HepG2 (cell line): Measurements from ENCODE around the gene PFKP. TPM values are rescaled to one million over a fixed set of nuclear protein-coding genes. Genes with fewer than 3 reads are reported as not detected.

ENCODE experiments used
- ATAD3A ChIP-seq: sonication (generic); formaldehyde crosslinking; IDR thresholded peaks from 2 replicates; pipeline ENCODE4 v1.4.0; 2020; ENCODE audit warnings: missing genetic modification reagents
- CHCHD3 ChIP-seq: sonication (generic); formaldehyde crosslinking; IDR thresholded peaks from 2 replicates; pipeline ENCODE4 v1.8.0; 2022; ENCODE audit warnings: mild to moderate bottlenecking, missing genetic modification reagents, moderate library complexity
- DNMT3B ChIP-seq: conservative IDR thresholded peaks from 2 replicates; pipeline ENCODE4 v1.6.1; 2016; ENCODE audit warnings: missing biosample characterization, control low read depth
- FOSL2 ChIP-seq: sonication (generic); formaldehyde crosslinking; IDR thresholded peaks from 2 replicates; pipeline ENCODE4 v1.4.0; 2020; ENCODE audit warnings: missing genetic modification reagents
- GATA4 ChIP-seq: sonication (generic); IDR thresholded peaks from 2 replicates; pipeline ENCODE4 v1.6.1; 2016; ENCODE audit warnings: antibody characterized with exemption, low read depth, borderline replicate concordance
- HMG20B ChIP-seq: conservative IDR thresholded peaks from 2 replicates; pipeline ENCODE4 v1.6.1; 2016; ENCODE audit warnings: missing genetic modification reagents, missing compliant biosample characterization
- KDM3A ChIP-seq: IDR thresholded peaks from 2 replicates; pipeline ENCODE4 v1.6.1; 2018; ENCODE audit warnings: low read depth, missing compliant biosample characterization
- LRRFIP1 ChIP-seq: sonication (generic); formaldehyde crosslinking; conservative IDR thresholded peaks from 2 replicates; pipeline ENCODE4 v1.4.0; 2020; ENCODE audit warnings: missing genetic modification reagents
- MEIS1 ChIP-seq: sonication (generic); formaldehyde crosslinking; IDR thresholded peaks from 2 replicates; pipeline ENCODE4 v1.9.0; 2021; ENCODE audit warnings: mild to moderate bottlenecking, missing genetic modification reagents, moderate library complexity, borderline replicate concordance
- RERE ChIP-seq: IDR thresholded peaks from 2 replicates; pipeline ENCODE4 v1.6.1; 2016; ENCODE audit warnings: low read depth, missing genetic modification reagents, missing compliant biosample characterization
- ZNF235 ChIP-seq: sonication (generic); formaldehyde crosslinking; IDR thresholded peaks from 2 replicates; pipeline ENCODE4 v1.8.1; 2023; ENCODE audit warnings: mild to moderate bottlenecking, missing genetic modification reagents, borderline replicate concordance
- ZNF260 ChIP-seq: sonication (generic); formaldehyde crosslinking; IDR thresholded peaks from 2 replicates; pipeline ENCODE4 v1.4.0; 2020; ENCODE audit warnings: missing genetic modification reagents, low read depth, mild to moderate bottlenecking, borderline replicate concordance
- ZNF629 ChIP-seq: sonication (generic); formaldehyde crosslinking; conservative IDR thresholded peaks from 2 replicates; pipeline ENCODE4 v1.5.0; 2020; ENCODE audit warnings: missing genetic modification reagents
- ZNF737 ChIP-seq: sonication (generic); formaldehyde crosslinking; IDR thresholded peaks from 2 replicates; pipeline ENCODE4 v1.5.0; 2020; ENCODE audit warnings: missing genetic modification reagents, mild to moderate bottlenecking, borderline replicate concordance
- polyA plus RNA-seq, 8 experiments: library from polyadenylated mRNA; depleted of rRNA in 3 of 8; stranded (reverse) in 7 of 8; unstranded in 1 of 8; fragments of >200 nt; fragmentation: Illumina TruSeq in 4 of 8; extraction: Trizol in 4 of 8; gene quantifications; 2 replicates each; pipeline versions ENCODE4 v1.2.1 to v1.2.3, GENCODE V29; 2011 to 2016; ENCODE audit warnings: low read depth in 4 of 8, missing spikeins in 1 of 8, mixed read lengths in 1 of 8; ENCODE audit not compliant: insufficient read depth in 1 of 8
- total RNA-seq, 5 experiments: library from RNA; depleted of rRNA; stranded (reverse); fragments of >200 nt; fragmentation: Illumina TruSeq; extraction: Trizol; gene quantifications; 2 replicates each; pipeline ENCODE4 v1.2.3, GENCODE V29; 2016; ENCODE audit warnings: low read depth in 1 of 5
- TF ChIP-seq, protein P1 (sequence below): sonication (generic); formaldehyde crosslinking; IDR thresholded peaks from 2 replicates; pipeline ENCODE4 v1.8.0; 2022; ENCODE audit warnings: mild to moderate bottlenecking, missing genetic modification reagents, borderline replicate concordance
- TF ChIP-seq, protein P2 (sequence below): sonication (generic); formaldehyde crosslinking; IDR thresholded peaks from 2 replicates; pipeline ENCODE4 v1.5.0; 2020; ENCODE audit warnings: mild to moderate bottlenecking, missing genetic modification reagents, moderate library complexity
- TF ChIP-seq, protein P3 (sequence below): IDR thresholded peaks from 2 replicates; pipeline ENCODE4 v1.6.1; 2016; ENCODE audit warnings: low read depth, borderline replicate concordance

The PFKP gene
- total and polyA plus RNA-seq, 2 of the 13 experiments (the other 11 are each of a cell fraction or from before 2014, with no cell fraction given), result 0.80 to 2.4 TPM

- TF ChIP-seq RERE (no peak), FOSL2 (no peak; the same call in 1 of the 2 replicates), ZNF260 (CRISPR knock-in tag) (no peak), CHCHD3 (CRISPR knock-in tag) (no peak; the same call in 1 of the 2 replicates), HMG20B (no peak), LRRFIP1 (CRISPR knock-in tag) (no peak), ZNF235 (0 out of 2 replicates have a peak, but pooled peaks have one; percentile 39), DNMT3B (CRISPR knock-in tag) (no peak), MEIS1 (CRISPR knock-in tag) (peak; percentile 64; the same call in 1 of the 2 replicates), KDM3A (CRISPR knock-in tag) (0 out of 2 replicates have a peak, but pooled peaks have one; percentile 59), ZNF737 (CRISPR knock-in tag) (no peak), GATA4 (peak; percentile 76; the same call in 1 of the 2 replicates), ZNF629 (CRISPR knock-in tag) (no peak), ATAD3A (no peak)
- TF ChIP-seq, protein P1, sequence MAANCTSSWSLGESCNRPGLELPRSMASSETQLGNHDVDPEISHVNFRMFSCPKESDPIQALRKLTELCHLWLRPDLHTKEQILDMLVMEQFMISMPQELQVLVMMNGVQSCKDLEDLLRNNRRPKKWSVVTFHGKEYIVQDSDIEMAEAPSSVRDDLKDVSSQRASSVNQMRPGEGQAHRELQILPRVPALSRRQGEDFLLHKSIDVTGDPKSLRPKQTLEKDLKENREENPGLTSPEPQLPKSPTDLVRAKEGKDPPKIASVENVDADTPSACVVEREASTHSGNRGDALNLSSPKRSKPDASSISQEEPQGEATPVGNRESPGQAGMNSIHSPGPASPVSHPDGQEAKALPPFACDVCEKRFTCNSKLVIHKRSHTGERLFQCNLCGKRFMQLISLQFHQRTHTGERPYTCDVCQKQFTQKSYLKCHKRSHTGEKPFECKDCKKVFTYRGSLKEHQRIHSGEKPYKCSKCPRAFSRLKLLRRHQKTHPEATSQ (CRISPR knock-in tag), result no peak
- TF ChIP-seq, protein P2, sequence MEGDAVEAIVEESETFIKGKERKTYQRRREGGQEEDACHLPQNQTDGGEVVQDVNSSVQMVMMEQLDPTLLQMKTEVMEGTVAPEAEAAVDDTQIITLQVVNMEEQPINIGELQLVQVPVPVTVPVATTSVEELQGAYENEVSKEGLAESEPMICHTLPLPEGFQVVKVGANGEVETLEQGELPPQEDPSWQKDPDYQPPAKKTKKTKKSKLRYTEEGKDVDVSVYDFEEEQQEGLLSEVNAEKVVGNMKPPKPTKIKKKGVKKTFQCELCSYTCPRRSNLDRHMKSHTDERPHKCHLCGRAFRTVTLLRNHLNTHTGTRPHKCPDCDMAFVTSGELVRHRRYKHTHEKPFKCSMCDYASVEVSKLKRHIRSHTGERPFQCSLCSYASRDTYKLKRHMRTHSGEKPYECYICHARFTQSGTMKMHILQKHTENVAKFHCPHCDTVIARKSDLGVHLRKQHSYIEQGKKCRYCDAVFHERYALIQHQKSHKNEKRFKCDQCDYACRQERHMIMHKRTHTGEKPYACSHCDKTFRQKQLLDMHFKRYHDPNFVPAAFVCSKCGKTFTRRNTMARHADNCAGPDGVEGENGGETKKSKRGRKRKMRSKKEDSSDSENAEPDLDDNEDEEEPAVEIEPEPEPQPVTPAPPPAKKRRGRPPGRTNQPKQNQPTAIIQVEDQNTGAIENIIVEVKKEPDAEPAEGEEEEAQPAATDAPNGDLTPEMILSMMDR (CRISPR knock-in tag), result peak; percentile 34; the same call in 1 of the 2 replicates
- TF ChIP-seq, protein P3, sequence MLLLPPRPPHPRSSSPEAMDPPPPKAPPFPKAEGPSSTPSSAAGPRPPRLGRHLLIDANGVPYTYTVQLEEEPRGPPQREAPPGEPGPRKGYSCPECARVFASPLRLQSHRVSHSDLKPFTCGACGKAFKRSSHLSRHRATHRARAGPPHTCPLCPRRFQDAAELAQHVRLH, result peak; percentile 29; the same call in 1 of the 2 replicates
Measured at GRCh38 chr10:3172446-3173170, 105.3 kb downstream of the PFKP start, which contains the start of gene PITRM1 (continued).
